Measurements from ENCODE around the gene RNASE4.

- no peak for TF ChIP-seq CTCF (conservative IDR thresholded peaks at IDR 0.05; ENCODE audit: low read depth, low read length)
- TF ChIP-seq EZH2 (IDR thresholded peaks at IDR 0.05; ENCODE audit: borderline replicate concordance, low read depth, low read length, poor library complexity, severe bottlenecking) = no peak
Observed at GRCh38 chr14:20734430-20734806, 50.1 kb downstream of the RNASE4 start.
